Nephron progenitor cell (in vitro differentiated cells): ENCODE results near the gene DIO2.
A peak's percentile ranks its signal among the peaks of the same experiment; 100 is the strongest.

ENCODE experiments used
- DNase-seq: peaks from one replicate; pipeline ENCODE4 v3.0.0; 2021
- H3K27ac Mint-ChIP-seq: 2 replicates; pipeline ENCODE4 v1.8.0; 2021; ENCODE audit warnings: mild to moderate bottlenecking, moderate library complexity, mixed read lengths
- H3K27me3 Mint-ChIP-seq: 2 replicates; pipeline ENCODE4 v1.8.0; 2021; ENCODE audit warnings: mild to moderate bottlenecking, low read depth, mixed read lengths; ENCODE audit not compliant: poor library complexity
- H3K36me3 Mint-ChIP-seq: 2 replicates; pipeline ENCODE4 v1.8.0; 2021; ENCODE audit warnings: low read depth, mixed read lengths
- H3K4me1 Mint-ChIP-seq: 2 replicates; pipeline ENCODE4 v1.8.0; 2021; ENCODE audit warnings: mixed read lengths
- H3K4me3 Mint-ChIP-seq: 2 replicates; pipeline ENCODE4 v1.8.0; 2021; ENCODE audit warnings: mild to moderate bottlenecking, moderate library complexity, mixed read lengths
- H3K9me3 Mint-ChIP-seq: 2 replicates; pipeline ENCODE4 v1.8.0; 2021; ENCODE audit warnings: mild to moderate bottlenecking, moderate library complexity, mixed read lengths
- TF ChIP-seq, protein P1 (sequence below): fragments of 200-600 bp; sonication (generic); IDR thresholded peaks from 2 replicates; pipeline ENCODE4 v1.5.0; 2021; ENCODE audit warnings: antibody characterized with exemption

The DIO2 gene

DNA sequence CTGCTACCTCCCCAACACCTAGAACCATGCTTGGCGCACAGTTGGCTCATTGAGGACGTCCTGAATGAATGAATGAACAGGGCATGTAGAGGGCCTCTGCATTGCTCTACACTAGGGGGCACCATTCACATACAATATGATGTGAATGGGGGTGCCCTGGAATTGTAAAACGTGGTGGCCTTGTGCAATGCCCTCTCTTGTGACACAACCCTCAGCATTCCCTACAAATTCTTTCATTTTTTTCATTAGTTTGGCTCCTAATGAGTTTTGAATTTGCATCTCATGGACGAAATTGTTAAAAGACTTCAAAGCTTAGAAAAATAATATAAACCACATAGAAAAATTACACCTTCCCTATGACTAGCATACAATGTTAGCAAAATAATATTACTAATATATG lies 2.3 kb upstream of the DIO2 start:
- DNase-seq = no peak

GRCh38 chr14:80212023-80212397 lies 706 bp upstream of the DIO2 start:
- no peak for DNase-seq
- peak overlapping the region; percentile 54 for H3K4me3 Mint-ChIP-seq
- H3K9me3 Mint-ChIP-seq = no peaks in the 10 kb centered on the region
- TF ChIP-seq, protein P1, sequence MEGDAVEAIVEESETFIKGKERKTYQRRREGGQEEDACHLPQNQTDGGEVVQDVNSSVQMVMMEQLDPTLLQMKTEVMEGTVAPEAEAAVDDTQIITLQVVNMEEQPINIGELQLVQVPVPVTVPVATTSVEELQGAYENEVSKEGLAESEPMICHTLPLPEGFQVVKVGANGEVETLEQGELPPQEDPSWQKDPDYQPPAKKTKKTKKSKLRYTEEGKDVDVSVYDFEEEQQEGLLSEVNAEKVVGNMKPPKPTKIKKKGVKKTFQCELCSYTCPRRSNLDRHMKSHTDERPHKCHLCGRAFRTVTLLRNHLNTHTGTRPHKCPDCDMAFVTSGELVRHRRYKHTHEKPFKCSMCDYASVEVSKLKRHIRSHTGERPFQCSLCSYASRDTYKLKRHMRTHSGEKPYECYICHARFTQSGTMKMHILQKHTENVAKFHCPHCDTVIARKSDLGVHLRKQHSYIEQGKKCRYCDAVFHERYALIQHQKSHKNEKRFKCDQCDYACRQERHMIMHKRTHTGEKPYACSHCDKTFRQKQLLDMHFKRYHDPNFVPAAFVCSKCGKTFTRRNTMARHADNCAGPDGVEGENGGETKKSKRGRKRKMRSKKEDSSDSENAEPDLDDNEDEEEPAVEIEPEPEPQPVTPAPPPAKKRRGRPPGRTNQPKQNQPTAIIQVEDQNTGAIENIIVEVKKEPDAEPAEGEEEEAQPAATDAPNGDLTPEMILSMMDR = no peak
- no peaks in the 10 kb centered on the region for H3K27me3 Mint-ChIP-seq
- H3K36me3 Mint-ChIP-seq = no peaks in the 10 kb centered on the region
- peak overlapping the region; percentile 41 for H3K27ac Mint-ChIP-seq
- H3K4me1 Mint-ChIP-seq = peaks cover 9% of the 10 kb centered on the region

More for the DNA sequence above, 2.3 kb upstream of the DIO2 start:
- Mint-ChIP-seq H3K27ac (no peak overlapping the region), H3K27me3 (no peaks in the 10 kb centered on the region), H3K4me3 (no peak overlapping the region), H3K36me3 (no peaks in the 10 kb centered on the region), H3K9me3 (no peaks in the 10 kb centered on the region), H3K4me1 (peaks cover 9% of the 10 kb centered on the region)
- TF ChIP-seq, protein P1 = peak; percentile 24

DNA sequence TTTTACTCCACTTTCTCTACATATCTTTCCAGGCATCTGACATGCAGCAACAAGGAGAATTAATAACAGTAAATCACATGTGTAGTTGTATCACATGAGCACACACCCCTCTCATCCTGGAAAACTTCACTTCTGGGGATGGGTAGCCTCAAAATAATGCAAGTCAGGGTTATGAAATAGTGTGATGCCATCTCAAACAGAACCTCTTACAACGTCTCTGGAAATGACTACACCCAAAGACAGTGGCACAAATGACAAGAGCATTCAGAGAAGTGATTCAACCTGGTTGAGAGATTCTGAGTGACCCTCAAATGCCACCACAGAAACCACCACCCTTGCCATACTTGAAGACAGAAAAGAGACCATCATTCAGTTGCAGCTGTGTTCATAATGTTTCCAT lies 2.8 kb downstream of the DIO2 start:
- no peak overlapping the region for H3K4me3 Mint-ChIP-seq
- no peaks in the 10 kb centered on the region for H3K9me3 Mint-ChIP-seq
- H3K4me1 Mint-ChIP-seq = peaks cover 16% of the 10 kb centered on the region
- TF ChIP-seq, protein P1 = no peak
- no peak for DNase-seq
- no peak overlapping the region for H3K27ac Mint-ChIP-seq
- H3K27me3 Mint-ChIP-seq = no peaks in the 10 kb centered on the region
- H3K36me3 Mint-ChIP-seq = no peaks in the 10 kb centered on the region

- no peak for DNase-seq
- Mint-ChIP-seq H3K4me1 (peaks cover 7% of the 10 kb centered on the region), H3K27me3 (no peaks in the 10 kb centered on the region), H3K27ac (no peak overlapping the region), H3K4me3 (no peak overlapping the region), H3K36me3 (no peaks in the 10 kb centered on the region), H3K9me3 (no peaks in the 10 kb centered on the region)
- TF ChIP-seq, protein P1 = no peak
These were observed 4.8 kb downstream of the DIO2 start for GRCh38 chr14:80206351-80207080.

DNA sequence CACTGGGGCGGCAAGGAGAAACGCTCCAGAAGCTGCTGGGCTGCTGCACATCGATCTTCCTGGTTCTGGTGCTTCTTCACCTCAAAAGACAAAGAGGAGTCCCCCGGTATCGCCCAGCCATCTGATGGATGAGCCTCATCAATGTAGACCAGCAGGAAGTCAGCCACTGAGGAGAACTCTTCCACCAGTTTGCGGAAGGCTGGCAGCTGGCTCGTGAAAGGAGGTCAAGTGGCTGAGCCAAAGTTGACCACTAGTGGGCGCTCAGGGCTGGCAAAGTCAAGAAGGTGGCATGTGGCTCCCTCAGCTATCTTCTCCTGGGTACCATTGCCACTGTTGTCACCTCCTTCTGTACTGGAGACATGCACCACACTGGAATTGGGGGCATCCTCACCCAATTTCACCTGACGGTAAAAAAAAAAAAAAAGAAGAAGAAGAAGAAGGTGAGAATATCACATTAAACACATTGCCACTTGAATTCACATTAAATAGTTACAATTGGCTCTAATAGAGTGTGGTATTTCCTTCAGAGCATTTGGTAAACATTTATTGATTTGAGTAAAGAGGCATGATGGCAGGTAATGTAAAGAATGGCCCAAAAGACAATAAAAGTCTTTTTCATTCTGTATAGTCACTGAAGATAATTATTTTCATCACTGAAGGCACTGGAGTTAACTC lies 8.3 kb downstream of the DIO2 start:
- H3K4me3 Mint-ChIP-seq = no peak overlapping the region
- no peak overlapping the region for H3K27ac Mint-ChIP-seq
- H3K27me3 Mint-ChIP-seq = no peaks in the 10 kb centered on the region
- peak; percentile 30 for DNase-seq
- TF ChIP-seq, protein P1 = peak; percentile 27
- H3K36me3 Mint-ChIP-seq = no peaks in the 10 kb centered on the region
- no peaks in the 10 kb centered on the region for H3K9me3 Mint-ChIP-seq
- peaks cover 7% of the 10 kb centered on the region for H3K4me1 Mint-ChIP-seq
